ENCODE measurements around the gene RHCG. TPM values are rescaled to one million over a fixed set of nuclear protein-coding genes. Genes with fewer than 3 reads are reported as not detected.
"Not testable (repeated sequence)": the region's sequence is repeated elsewhere in the genome, so short reads cannot be mapped to it uniquely, and the experiment has no call there.

RHCG gene
- total RNA-seq, 1 donor = not detected

DNA sequence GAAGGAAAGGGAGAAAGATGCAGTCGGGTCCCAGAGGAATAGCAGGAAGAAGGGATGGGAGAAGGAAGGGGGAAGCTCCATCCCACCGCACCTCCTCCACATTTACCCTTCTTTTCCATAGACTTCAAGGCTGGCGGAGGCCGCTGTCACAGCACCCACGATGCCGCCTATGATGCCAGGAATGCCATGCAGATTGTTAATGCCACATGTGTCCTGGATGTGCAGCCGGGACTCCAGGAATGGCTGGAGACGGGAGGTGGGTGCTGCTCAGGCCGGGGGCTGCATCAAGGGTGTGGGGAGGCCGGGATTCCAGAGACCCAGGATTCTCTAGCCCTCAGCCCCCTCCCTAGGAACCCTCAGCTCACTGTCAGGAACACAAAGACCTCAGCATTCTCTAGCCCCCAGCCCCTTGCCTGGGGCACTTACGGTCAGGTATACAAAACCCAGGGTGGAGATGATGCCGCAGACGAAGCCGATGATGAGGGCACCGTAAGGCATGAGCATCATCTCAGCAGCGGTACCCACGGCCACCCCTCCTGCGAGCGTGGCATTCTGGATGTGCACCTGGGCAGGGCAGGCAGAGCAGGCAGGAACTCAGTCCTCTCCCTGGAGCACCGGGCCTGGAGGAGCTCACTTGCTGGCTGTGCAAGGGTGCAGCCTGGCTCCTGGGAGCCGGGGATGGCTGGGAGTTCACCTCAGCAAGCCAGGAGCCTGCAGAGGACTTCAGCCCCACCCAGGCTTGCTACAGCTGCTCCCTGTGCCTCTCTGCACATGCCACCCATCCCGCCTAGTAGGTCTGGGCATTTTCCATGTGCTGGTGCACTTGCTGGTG is 18.8 kb downstream of the RHCG start:
- Histone ChIP-seq H3K27ac (ENCODE audit: low read depth, low read length) (no peak overlapping the region), H3K4me2 (ENCODE audit: insufficient read depth, low read length) (no peak overlapping the region), H3K36me3 (ENCODE audit: insufficient read depth, low read length) (no peaks in the 10 kb centered on the region), H4K20me1 (ENCODE audit: insufficient read depth, low read length) (peaks cover 1% of the 10 kb centered on the region), H3K9me3 (ENCODE audit: low read depth, low read length) (no peaks in the 10 kb centered on the region), H3K4me1 (ENCODE audit: insufficient read depth, low read length) (no peaks in the 10 kb centered on the region), H2AFZ (ENCODE audit: low read length) (no peak overlapping the region), H3K27me3 (ENCODE audit: insufficient read depth, low read length) (peaks cover 47% of the 10 kb centered on the region), H3K79me2 (ENCODE audit: insufficient read depth, low read length) (no peaks in the 10 kb centered on the region), H3K4me3 (ENCODE audit: insufficient read depth, low read length) (no peak overlapping the region)
- TF ChIP-seq CTCF (IDR thresholded peaks at IDR 0.05; ENCODE audit: extremely low read depth, low read depth, low read length) = no peak
- no peak for DNase-seq (ENCODE audit: insufficient read length, low spot score, missing footprints)

- H3K9me3 ChIP-seq (ENCODE audit: low read depth, low read length) = no peaks in the 10 kb centered on the region
- H4K20me1 ChIP-seq (ENCODE audit: insufficient read depth, low read length) = peaks cover 3% of the 10 kb centered on the region
- H3K79me2 ChIP-seq (ENCODE audit: insufficient read depth, low read length) = no peaks in the 10 kb centered on the region
- no peak overlapping the region for H2AFZ ChIP-seq (ENCODE audit: low read length)
- no peak overlapping the region for H3K27ac ChIP-seq (ENCODE audit: low read depth, low read length)
- no peak overlapping the region for H3K4me2 ChIP-seq (ENCODE audit: insufficient read depth, low read length)
- DNase-seq (ENCODE audit: insufficient read length, low spot score, missing footprints) = no peak
- H3K4me1 ChIP-seq (ENCODE audit: insufficient read depth, low read length) = no peaks in the 10 kb centered on the region
- H3K4me3 ChIP-seq (ENCODE audit: insufficient read depth, low read length) = no peak overlapping the region
- H3K27me3 ChIP-seq (ENCODE audit: insufficient read depth, low read length) = peaks cover 61% of the 10 kb centered on the region
- TF ChIP-seq CTCF (IDR thresholded peaks at IDR 0.05; ENCODE audit: extremely low read depth, low read depth, low read length) = no peak
- H3K36me3 ChIP-seq (ENCODE audit: insufficient read depth, low read length) = no peaks in the 10 kb centered on the region
Measured at GRCh38 chr15:89475661-89476060, 20.7 kb downstream of the RHCG start.

DNA sequence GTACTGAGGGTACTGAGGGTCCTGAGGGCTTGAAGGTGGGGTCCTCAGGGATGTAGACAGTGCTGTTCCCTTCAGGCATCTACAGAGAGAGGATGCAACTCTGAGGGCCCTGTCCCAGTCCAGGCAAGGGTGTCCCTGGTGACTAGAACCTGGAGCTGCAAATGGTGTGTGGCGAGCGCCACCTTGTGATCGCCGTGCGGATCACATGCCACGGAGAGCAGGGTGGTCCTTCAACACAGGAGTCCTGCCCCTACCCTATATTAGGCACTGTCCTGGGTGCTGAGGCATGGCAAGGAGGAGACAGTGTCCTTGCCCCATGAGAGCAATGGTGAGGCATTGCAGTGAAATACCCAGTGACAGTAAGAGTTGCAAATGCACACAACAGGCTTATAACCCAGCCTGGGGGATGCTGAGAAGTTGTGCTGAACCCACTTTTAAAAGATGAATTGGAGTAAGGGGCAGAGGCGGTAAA is 23.6 kb downstream of the RHCG start:
- H3K4me3 ChIP-seq (ENCODE audit: insufficient read depth, low read length) = no peak overlapping the region
- H3K4me1 ChIP-seq (ENCODE audit: insufficient read depth, low read length) = no peaks in the 10 kb centered on the region
- peaks cover 3% of the 10 kb centered on the region for H4K20me1 ChIP-seq (ENCODE audit: insufficient read depth, low read length)
- no peaks in the 10 kb centered on the region for H3K9me3 ChIP-seq (ENCODE audit: low read depth, low read length)
- H3K36me3 ChIP-seq (ENCODE audit: insufficient read depth, low read length) = no peaks in the 10 kb centered on the region
- no peak overlapping the region for H3K27ac ChIP-seq (ENCODE audit: low read depth, low read length)
- no peak overlapping the region for H3K4me2 ChIP-seq (ENCODE audit: insufficient read depth, low read length)
- peak; percentile 91 for DNase-seq (ENCODE audit: insufficient read length, low spot score, missing footprints)
- peak; percentile 86 for TF ChIP-seq CTCF (IDR thresholded peaks at IDR 0.05; ENCODE audit: extremely low read depth, low read depth, low read length)
- H3K79me2 ChIP-seq (ENCODE audit: insufficient read depth, low read length) = no peaks in the 10 kb centered on the region
- peaks cover 60% of the 10 kb centered on the region for H3K27me3 ChIP-seq (ENCODE audit: insufficient read depth, low read length)
- H2AFZ ChIP-seq (ENCODE audit: low read length) = no peak overlapping the region

DNA sequence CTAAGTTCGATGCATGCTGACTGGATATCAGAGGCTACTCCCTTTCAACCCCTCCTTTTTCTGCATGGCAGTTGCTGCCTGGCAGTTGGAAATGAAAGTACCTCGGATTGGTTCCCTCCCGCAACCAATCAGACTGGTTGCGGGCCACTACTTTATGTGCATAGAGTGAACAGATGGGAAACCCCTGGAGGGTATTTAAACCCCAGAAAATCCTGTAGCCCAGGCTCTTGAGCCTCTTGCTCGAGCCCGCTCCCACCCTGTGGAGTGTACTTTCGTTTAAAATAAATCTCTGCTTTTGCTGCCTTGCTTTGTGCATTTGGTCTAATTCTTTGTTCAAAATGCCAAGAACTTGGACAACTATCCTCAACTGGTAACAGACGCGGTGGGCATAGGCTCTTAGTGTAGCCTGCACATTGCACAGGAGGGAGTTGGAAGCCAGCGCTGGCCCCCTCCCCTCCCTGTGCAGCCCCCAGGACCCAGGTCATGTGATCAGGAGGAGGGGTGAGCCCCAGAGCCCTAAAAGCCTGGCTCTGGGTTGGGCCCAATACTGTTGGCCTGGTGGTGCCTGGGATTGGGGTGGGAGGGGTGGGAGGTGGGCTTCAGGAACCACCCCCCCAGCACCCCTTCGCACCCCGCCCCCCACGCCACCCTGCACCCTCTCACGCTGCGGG is 26.8 kb downstream of the RHCG start:
- H3K9me3 ChIP-seq (ENCODE audit: low read depth, low read length) = no peaks in the 10 kb centered on the region
- peaks cover 61% of the 10 kb centered on the region for H3K27me3 ChIP-seq (ENCODE audit: insufficient read depth, low read length)
- TF ChIP-seq CTCF (IDR thresholded peaks at IDR 0.05; ENCODE audit: extremely low read depth, low read depth, low read length) = no peak
- H3K36me3 ChIP-seq (ENCODE audit: insufficient read depth, low read length) = no peaks in the 10 kb centered on the region
- peaks cover 3% of the 10 kb centered on the region for H4K20me1 ChIP-seq (ENCODE audit: insufficient read depth, low read length)
- no peak overlapping the region for H3K27ac ChIP-seq (ENCODE audit: low read depth, low read length)
- no peak overlapping the region for H3K4me2 ChIP-seq (ENCODE audit: insufficient read depth, low read length)
- no peaks in the 10 kb centered on the region for H3K79me2 ChIP-seq (ENCODE audit: insufficient read depth, low read length)
- H3K4me3 ChIP-seq (ENCODE audit: insufficient read depth, low read length) = no peak overlapping the region
- DNase-seq (ENCODE audit: insufficient read length, low spot score, missing footprints) = no peak
- no peaks in the 10 kb centered on the region for H3K4me1 ChIP-seq (ENCODE audit: insufficient read depth, low read length)
- no peak overlapping the region for H2AFZ ChIP-seq (ENCODE audit: low read length)

DNA sequence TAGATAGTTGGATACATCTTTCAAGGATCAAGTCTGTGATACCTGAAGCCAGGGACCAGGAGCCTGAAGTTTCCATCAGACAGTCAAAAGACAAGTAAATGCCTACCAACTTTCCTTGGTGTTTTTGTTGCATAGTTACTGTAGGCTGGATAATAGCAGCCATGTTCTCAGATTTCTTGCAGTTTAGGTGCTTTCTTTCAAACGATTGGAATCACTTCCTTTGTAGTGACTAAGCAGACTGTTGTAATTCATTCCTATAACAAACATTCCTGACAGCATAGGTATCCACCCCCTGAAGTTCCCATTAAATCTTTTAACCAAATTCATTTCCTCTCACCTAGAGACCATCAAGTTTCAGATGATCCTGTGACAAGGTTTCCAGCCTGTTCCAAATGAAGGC is 27.6 kb downstream of the RHCG start:
- not testable (repeated sequence) for H3K4me2 ChIP-seq (ENCODE audit: insufficient read depth, low read length); H4K20me1 ChIP-seq (ENCODE audit: insufficient read depth, low read length); H3K27ac ChIP-seq (ENCODE audit: low read depth, low read length); H3K36me3 ChIP-seq (ENCODE audit: insufficient read depth, low read length); H3K4me3 ChIP-seq (ENCODE audit: insufficient read depth, low read length); H3K79me2 ChIP-seq (ENCODE audit: insufficient read depth, low read length); H3K9me3 ChIP-seq (ENCODE audit: low read depth, low read length); H3K4me1 ChIP-seq (ENCODE audit: insufficient read depth, low read length); DNase-seq (ENCODE audit: insufficient read length, low spot score, missing footprints); H2AFZ ChIP-seq (ENCODE audit: low read length)
- H3K27me3 ChIP-seq (ENCODE audit: insufficient read depth, low read length) = peaks cover 57% of the 10 kb centered on the region

Measured in osteoblast (primary cell).